H1 (cell line): ENCODE data around the gene MIEF2. TPM values are rescaled to one million over a fixed set of nuclear protein-coding genes. Genes with fewer than 3 reads are reported as not detected.

ENCODE experiments used
- ATF2 ChIP-seq: IDR thresholded peaks from 2 replicates; pipeline ENCODE4 v1.6.1; 2012; ENCODE audit warnings: low read length, inconsistent platforms
- BCL11A ChIP-seq, 2 experiments: IDR thresholded peaks; one replicate each; pipeline ENCODE4 v1.6.1; 2011; ENCODE audit warnings: low read depth in 2 of 2, low read length in 2 of 2, mild to moderate bottlenecking in 2 of 2
- CHD7 ChIP-seq: fragments of 300-600 bp; sonication (generic); IDR thresholded peaks from 2 replicates; pipeline ENCODE4 v1.7.1; 2012; ENCODE audit warnings: low read length, moderate library complexity, mild to moderate bottlenecking, inconsistent platforms; ENCODE audit not compliant: insufficient replicate concordance
- RXRA ChIP-seq: IDR thresholded peaks from 2 replicates; pipeline ENCODE4 v1.6.1; 2011; ENCODE audit warnings: low read depth, mild to moderate bottlenecking, low read length, moderate library complexity; ENCODE audit not compliant: insufficient read depth
- SUZ12 ChIP-seq: fragments of 200-600 bp; sonication (generic); IDR thresholded peaks from 2 replicates; pipeline ENCODE4 v1.6.1; 2012; ENCODE audit warnings: mild to moderate bottlenecking, inconsistent platforms, low read length, moderate library complexity, mixed read lengths
- polyA plus RNA-seq, 7 experiments: library from polyadenylated mRNA; depleted of rRNA in 3 of 7; stranded (reverse) in 5 of 7; unstranded in 2 of 7; fragments of >200 nt in 5 of 7; fragments of 200-250 nt in 2 of 7; gene quantifications; 1 replicate in 5 of 7; 2 replicates in 1 of 7; 4 replicates in 1 of 7; pipeline versions ENCODE4 v1.2.1 to v1.2.3, GENCODE V29; 2011 to 2013; ENCODE audit warnings: missing spikeins in 2 of 7, mixed read lengths in 2 of 7
- total RNA-seq: library from RNA; stranded (reverse); fragmentation: NEBNext Ultra II Directional; extraction: Animal tissue kit (Norgen Biotek cat#: 25700); gene quantifications from 2 replicates; pipeline ENCODE4 v1.2.1, GENCODE V29; 2021
- TF ChIP-seq, protein P1 (sequence below): IDR thresholded peaks from 2 replicates; pipeline ENCODE4 v1.6.1; 2011; ENCODE audit warnings: low read depth, mild to moderate bottlenecking, low read length; ENCODE audit not compliant: insufficient read depth

Gene MIEF2
- total and polyA plus RNA-seq, 2 of the 8 experiments (the other 6 are each of a cell fraction or from before 2014, with no cell fraction given), result 9.9 to 24.9 TPM

DNA sequence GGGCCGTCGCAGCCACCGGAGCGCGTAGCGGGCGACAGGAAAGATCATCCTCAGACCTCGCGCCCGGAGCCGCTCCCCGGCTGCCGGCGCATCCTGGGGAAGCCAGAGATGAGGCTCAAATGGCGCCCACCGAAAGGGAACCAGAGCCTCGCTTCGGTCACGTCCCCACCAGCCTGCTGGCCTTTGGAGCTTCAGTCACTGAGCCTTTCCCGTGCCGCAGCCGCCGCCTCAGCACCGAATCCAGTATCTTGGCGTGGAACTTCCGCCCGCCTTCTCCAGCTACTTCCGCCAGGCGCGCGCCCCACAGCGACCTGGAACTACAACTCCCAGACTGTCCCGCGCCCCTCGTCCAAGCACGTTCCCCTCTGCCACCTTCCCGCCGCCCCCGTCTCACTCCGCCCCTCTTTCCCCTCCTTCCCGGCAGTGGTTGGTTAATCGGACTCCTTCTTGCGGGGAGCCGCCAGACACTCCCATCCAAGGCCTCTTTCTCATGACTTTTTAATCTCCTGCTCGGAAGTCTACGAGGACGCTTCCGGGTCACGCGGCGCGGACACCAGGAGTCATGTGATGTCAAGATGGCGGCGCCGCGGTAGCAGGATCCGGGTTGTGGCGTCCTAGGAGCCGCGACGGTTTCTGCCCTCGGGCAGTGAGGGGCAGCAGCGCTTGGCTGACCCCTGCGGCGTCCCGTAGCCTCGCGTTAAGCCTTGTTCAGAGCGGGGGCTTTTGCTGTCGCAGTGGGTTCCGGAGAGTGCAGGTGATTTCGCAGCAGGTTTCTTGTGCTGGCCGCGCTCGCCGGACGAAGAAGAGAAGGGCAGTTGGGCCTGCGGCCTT is 54.5 kb downstream of the MIEF2 start, which contains the start of the genes SMCR8 and TOP3A (continued):
- peak; percentile 41; the same call in 1 of the 2 replicates for TF ChIP-seq ATF2
- TF ChIP-seq SUZ12, result no peak
- no peak for TF ChIP-seq BCL11A (IDR thresholded peaks at IDR 0.05; ENCODE audit: low read depth in 2 of 2, low read length in 2 of 2)
- TF ChIP-seq, protein P1, sequence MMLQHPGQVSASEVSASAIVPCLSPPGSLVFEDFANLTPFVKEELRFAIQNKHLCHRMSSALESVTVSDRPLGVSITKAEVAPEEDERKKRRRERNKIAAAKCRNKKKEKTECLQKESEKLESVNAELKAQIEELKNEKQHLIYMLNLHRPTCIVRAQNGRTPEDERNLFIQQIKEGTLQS, result peak; percentile 96
- no peak for TF ChIP-seq RXRA
- TF ChIP-seq CHD7, result no peak
- TF ChIP-seq, all 59 proteins: peak for 25
